GM23248 (cell line): Measurements from ENCODE around the gene KRT23. TPM values are rescaled to one million over a fixed set of nuclear protein-coding genes. Genes with fewer than 3 reads are reported as not detected.

Experiments
- DNase-seq: peaks from one replicate; pipeline ENCODE4 v3.0.0-alpha.2; 2015
- H2AFZ ChIP-seq: fragments of 200-600 bp; sonication (generic); 2 replicates; pipeline ENCODE4 v1.6.1; 2016; ENCODE audit warnings: antibody characterized with exemption
- H3F3A ChIP-seq: fragments of 200-600 bp; sonication (generic); 2 replicates; pipeline ENCODE4 v1.6.1; 2016; ENCODE audit warnings: mild to moderate bottlenecking, antibody characterized with exemption, mixed run types; ENCODE audit not compliant: insufficient read depth
- H3K27ac ChIP-seq: fragments of 200-600 bp; sonication (generic); 2 replicates; pipeline ENCODE4 v1.5.1; 2016; ENCODE audit warnings: mild to moderate bottlenecking
- H3K27me3 ChIP-seq: fragments of 200-600 bp; sonication (generic); replicated peaks from 2 replicates; pipeline ENCODE4 v1.6.1; 2016; ENCODE audit warnings: mild to moderate bottlenecking; ENCODE audit not compliant: insufficient read depth
- H3K36me3 ChIP-seq: fragments of 200-600 bp; sonication (generic); 2 replicates; pipeline ENCODE4 v1.6.1; 2016; ENCODE audit warnings: low read depth, mild to moderate bottlenecking
- H3K4me1 ChIP-seq: fragments of 200-600 bp; sonication (generic); 2 replicates; pipeline ENCODE4 v1.6.1; 2016; ENCODE audit warnings: mild to moderate bottlenecking; ENCODE audit not compliant: insufficient read depth
- H3K4me2 ChIP-seq: fragments of 200-600 bp; sonication (generic); one replicate; pipeline ENCODE4 v1.6.1; 2016; ENCODE audit warnings: mild to moderate bottlenecking; ENCODE audit not compliant: unreplicated experiment
- H3K4me3 ChIP-seq: fragments of 200-600 bp; sonication (generic); 2 replicates; pipeline ENCODE4 v1.5.1; 2016; ENCODE audit warnings: mild to moderate bottlenecking
- H3K79me2 ChIP-seq: fragments of 200-600 bp; sonication (generic); 2 replicates; pipeline ENCODE4 v1.6.1; 2016; ENCODE audit warnings: mild to moderate bottlenecking; ENCODE audit not compliant: insufficient read depth
- H3K9ac ChIP-seq: fragments of 200-600 bp; sonication (generic); 2 replicates; pipeline ENCODE4 v1.6.1; 2016; ENCODE audit warnings: mild to moderate bottlenecking
- H3K9me2 ChIP-seq: fragments of 200-600 bp; sonication (generic); 2 replicates; pipeline ENCODE4 v1.6.1; 2016; ENCODE audit warnings: mixed run types, mild to moderate bottlenecking, moderate library complexity; ENCODE audit not compliant: insufficient read depth
- H3K9me3 ChIP-seq: fragments of 200-600 bp; sonication (generic); one replicate; pipeline ENCODE4 v1.6.1; 2017; ENCODE audit warnings: low read depth
- H4K20me1 ChIP-seq: fragments of 200-600 bp; sonication (generic); 2 replicates; pipeline ENCODE4 v1.6.0; 2016; ENCODE audit not compliant: insufficient read depth
- EZH2 ChIP-seq: fragments of 200-600 bp; sonication (generic); IDR thresholded peaks from 2 replicates; pipeline ENCODE4 v1.6.1; 2018; ENCODE audit warnings: antibody characterized with exemption, mild to moderate bottlenecking; ENCODE audit not compliant: insufficient read depth, poor library complexity, severe bottlenecking
- EZH2phosphoT487 ChIP-seq: fragments of 200-600 bp; sonication (generic); IDR thresholded peaks from 2 replicates; pipeline ENCODE4 v1.6.1; 2018; ENCODE audit warnings: antibody characterized with exemption, moderate library complexity, mild to moderate bottlenecking, low read depth; ENCODE audit not compliant: insufficient read depth
- WGBS, 2 experiments: methylation state at CpG; one replicate each; pipeline ENCODE4 v1.1.6; 2015 to 2017; ENCODE audit warnings: low lambda C conversion rate in 2 of 2, low coverage in 1 of 2; ENCODE audit errors: missing lambda C conversion rate in 2 of 2; 5-methylcytosine and 5-hydroxymethylcytosine counted together
- in situ Hi-C: fragments of 300-500 bp; cut with MboI; formaldehyde crosslinking; loops from 2 replicates; pipeline ENCODE4 v1.15.0; 2020
- polyA plus RNA-seq: library from polyadenylated mRNA; unstranded; fragments of >200 nt; fragmentation: Nextera tagmentation; extraction: Ambion mirVana; gene quantifications from 2 replicates; pipeline ENCODE4 v1.2.1, GENCODE V29; 2016
- total RNA-seq: library from RNA; depleted of rRNA; stranded (reverse); fragments of >200 nt; shearing (Covaris generic); gene quantifications from 2 replicates; pipeline ENCODE4 v1.2.3, GENCODE V29; 2014; rRNA removed

KRT23 gene
- total and polyA plus RNA-seq, 2 experiments from 2014 or later: not detected

- H3K9me2 ChIP-seq: no peaks in the 10 kb centered on the region
- in situ Hi-C loops: no loop called here
- no peak for DNase-seq
- H3K9ac ChIP-seq: no peak overlapping the region
- no peaks in the 10 kb centered on the region for H4K20me1 ChIP-seq
- H3K36me3 ChIP-seq: no peaks in the 10 kb centered on the region
- TF ChIP-seq EZH2phosphoT487 (no peak), EZH2 (no peak)
- no peaks in the 10 kb centered on the region for H3K27me3 ChIP-seq
- H3K4me1 ChIP-seq: peaks cover 13% of the 10 kb centered on the region
- H3K9me3 ChIP-seq: no peaks in the 10 kb centered on the region
- H3K4me2 ChIP-seq: no peak overlapping the region
- H3K27ac ChIP-seq: no peak overlapping the region
- H3F3A ChIP-seq: peaks cover 8% of the 10 kb centered on the region; the same call in 1 of the 2 replicates
- H3K4me3 ChIP-seq: no peak overlapping the region
- no peaks in the 10 kb centered on the region for H3K79me2 ChIP-seq
- WGBS, 2 experiments: 78 to 79% methylated on average over 9 of the region's 9 CpGs
- no peak overlapping the region for H2AFZ ChIP-seq
Measured at GRCh38 chr17:40878044-40878443, 59.4 kb downstream of the KRT23 start.

- no peak overlapping the region for H3K27ac ChIP-seq
- H3K4me3 ChIP-seq: no peak overlapping the region
- H3K9me3 ChIP-seq: no peaks in the 10 kb centered on the region
- TF ChIP-seq EZH2phosphoT487: no peak
- no peak for TF ChIP-seq EZH2
- peak; percentile 27 for DNase-seq
- H2AFZ ChIP-seq: no peak overlapping the region; the same call in 1 of the 2 replicates
- H3K79me2 ChIP-seq: no peaks in the 10 kb centered on the region
- H3K27me3 ChIP-seq: no peaks in the 10 kb centered on the region
- peaks cover 17% of the 10 kb centered on the region for H3K4me1 ChIP-seq
- WGBS, 2 experiments: 88 to 96% methylated on average over 1 of the region's 1 CpG
- in situ Hi-C loops: no loop called here
- H3F3A ChIP-seq: peaks cover 8% of the 10 kb centered on the region
- no peaks in the 10 kb centered on the region for H4K20me1 ChIP-seq
- no peaks in the 10 kb centered on the region for H3K9me2 ChIP-seq
- H3K36me3 ChIP-seq: no peaks in the 10 kb centered on the region
- H3K4me2 ChIP-seq: peak overlapping the region; percentile 5
- no peak overlapping the region for H3K9ac ChIP-seq
Measured at GRCh38 chr17:40873801-40874200, 63.6 kb downstream of the KRT23 start.

GRCh38 chr17:40873255-40873654, 64.2 kb downstream of the KRT23 start:
- H3K9me3 ChIP-seq: no peaks in the 10 kb centered on the region
- no peaks in the 10 kb centered on the region for H3K36me3 ChIP-seq
- peaks cover 17% of the 10 kb centered on the region for H3K4me1 ChIP-seq
- in situ Hi-C loops: no loop called here
- H3F3A ChIP-seq: peaks cover 8% of the 10 kb centered on the region
- no peak overlapping the region for H3K4me3 ChIP-seq
- no peak for TF ChIP-seq EZH2
- TF ChIP-seq EZH2phosphoT487: no peak
- peak overlapping the region; percentile 6; the same call in 1 of the 2 replicates for H2AFZ ChIP-seq
- H3K27ac ChIP-seq: no peak overlapping the region
- no peaks in the 10 kb centered on the region for H3K9me2 ChIP-seq
- no peak overlapping the region for H3K9ac ChIP-seq
- H3K4me2 ChIP-seq: peak overlapping the region; percentile 5
- no peaks in the 10 kb centered on the region for H3K79me2 ChIP-seq
- peak; percentile 15 for DNase-seq
- no peaks in the 10 kb centered on the region for H4K20me1 ChIP-seq
- no peaks in the 10 kb centered on the region for H3K27me3 ChIP-seq

Other genes with a start within 250 kb of the KRT23 start
Only the 30 nearest of the 33 such genes appear.
- gene KRT25, start 182.3 kb downstream of the KRT23 start, total RNA-seq: not detected in 2 replicates
- not detected in 2 replicates for gene KRT25, start 182.3 kb downstream of the KRT23 start, polyA plus RNA-seq
- gene KRT26, start 165.4 kb downstream of the KRT23 start, total RNA-seq: not detected in 2 replicates
- gene KRT26, start 165.4 kb downstream of the KRT23 start, polyA plus RNA-seq: not detected in 2 replicates
- gene KRT27, start 155.1 kb downstream of the KRT23 start, total RNA-seq: not detected in 2 replicates
- gene KRT27, start 155.1 kb downstream of the KRT23 start, polyA plus RNA-seq: not detected in 2 replicates
- not detected in 2 replicates for gene KRT28, start 137.7 kb downstream of the KRT23 start, total RNA-seq
- gene KRT28, start 137.7 kb downstream of the KRT23 start, polyA plus RNA-seq: not detected in 2 replicates
- gene KRT10, start 115.0 kb downstream of the KRT23 start, total RNA-seq: 21.8 and 23.3 TPM in 2 replicates
- gene KRT10, start 115.0 kb downstream of the KRT23 start, polyA plus RNA-seq: 141 and 145 TPM in 2 replicates
- not detected in 2 replicates for gene KRT12, start 70.4 kb downstream of the KRT23 start, total RNA-seq
- not detected in 2 replicates for gene KRT12, start 70.4 kb downstream of the KRT23 start, polyA plus RNA-seq
- gene KRT20, start 52.4 kb downstream of the KRT23 start, total RNA-seq: not detected in 2 replicates
- gene KRT20, start 52.4 kb downstream of the KRT23 start, polyA plus RNA-seq: not detected in 2 replicates
- gene KRT39, start 29.3 kb upstream of the KRT23 start, total RNA-seq: not detected in 2 replicates
- gene KRT39, start 29.3 kb upstream of the KRT23 start, polyA plus RNA-seq: not detected in 2 replicates
- not detected in 2 replicates for gene KRT40, start 46.7 kb upstream of the KRT23 start, total RNA-seq
- not detected in 2 replicates for gene KRT40, start 46.7 kb upstream of the KRT23 start, polyA plus RNA-seq
- gene KRTAP3-3, start 56.5 kb upstream of the KRT23 start, total RNA-seq: not detected in 2 replicates
- not detected in 2 replicates for gene KRTAP3-3, start 56.5 kb upstream of the KRT23 start, polyA plus RNA-seq
- not detected in 2 replicates for gene KRTAP3-2, start 62.3 kb upstream of the KRT23 start, total RNA-seq
- gene KRTAP3-2, start 62.3 kb upstream of the KRT23 start, polyA plus RNA-seq: not detected in 2 replicates
- gene KRTAP3-1, start 71.5 kb upstream of the KRT23 start, total RNA-seq: not detected in 2 replicates
- not detected in 2 replicates for gene KRTAP3-1, start 71.5 kb upstream of the KRT23 start, polyA plus RNA-seq
- gene KRTAP1-5, start 89.6 kb upstream of the KRT23 start, total RNA-seq: 49.2 and 64.1 TPM in 2 replicates
- gene KRTAP1-5, start 89.6 kb upstream of the KRT23 start, polyA plus RNA-seq: 127 and 134 TPM in 2 replicates
- not detected in 2 replicates for gene KRTAP1-4, start 92.5 kb upstream of the KRT23 start, total RNA-seq
- not detected in 2 replicates for gene KRTAP1-4, start 92.5 kb upstream of the KRT23 start, polyA plus RNA-seq
- gene KRTAP1-3, start 97.2 kb upstream of the KRT23 start, total RNA-seq: not detected in 2 replicates
- gene KRTAP1-3, start 97.2 kb upstream of the KRT23 start, polyA plus RNA-seq: not detected in 2 replicates
- 1.6 and 4.2 TPM in 2 replicates for gene KRTAP1-1, start 103.8 kb upstream of the KRT23 start, total RNA-seq
- 2.6 and 3.3 TPM in 2 replicates for gene KRTAP1-1, start 103.8 kb upstream of the KRT23 start, polyA plus RNA-seq
- gene KRTAP2-1, start 109.7 kb upstream of the KRT23 start, total RNA-seq: not detected in 2 replicates
- not detected in 2 replicates for gene KRTAP2-1, start 109.7 kb upstream of the KRT23 start, polyA plus RNA-seq
- not detected in 2 replicates for gene KRTAP2-2, start 117.6 kb upstream of the KRT23 start, total RNA-seq
- gene KRTAP2-2, start 117.6 kb upstream of the KRT23 start, polyA plus RNA-seq: 0.51 and 0.74 TPM in 2 replicates
- gene KRTAP2-3, start 122.5 kb upstream of the KRT23 start, total RNA-seq: 0.38 and 13.4 TPM in 2 replicates
- gene KRTAP2-3, start 122.5 kb upstream of the KRT23 start, polyA plus RNA-seq: 54.3 and 55.2 TPM in 2 replicates
- not detected in 2 replicates for gene KRTAP2-4, start 128.2 kb upstream of the KRT23 start, total RNA-seq
- gene KRTAP2-4, start 128.2 kb upstream of the KRT23 start, polyA plus RNA-seq: not detected in 2 replicates
- not detected in 2 replicates for gene KRTAP4-7, start 146.5 kb upstream of the KRT23 start, total RNA-seq
- gene KRTAP4-7, start 146.5 kb upstream of the KRT23 start, polyA plus RNA-seq: not detected in 2 replicates
- gene KRTAP4-8, start 160.5 kb upstream of the KRT23 start, total RNA-seq: not detected in 2 replicates
- gene KRTAP4-8, start 160.5 kb upstream of the KRT23 start, polyA plus RNA-seq: 0.20 TPM in 1 of 2 replicates, not detected in the other
- not detected in 2 replicates for gene KRTAP4-16, start 164.6 kb upstream of the KRT23 start, total RNA-seq
- not detected in 2 replicates for gene KRTAP4-16, start 164.6 kb upstream of the KRT23 start, polyA plus RNA-seq
- gene KRTAP4-9, start 167.7 kb upstream of the KRT23 start, total RNA-seq: not detected in 2 replicates
- gene KRTAP4-9, start 167.7 kb upstream of the KRT23 start, polyA plus RNA-seq: 0.49 and 0.51 TPM in 2 replicates
- not detected in 2 replicates for gene KRTAP4-11, start 180.7 kb upstream of the KRT23 start, total RNA-seq
- 0.29 TPM in 1 of 2 replicates, not detected in the other for gene KRTAP4-11, start 180.7 kb upstream of the KRT23 start, polyA plus RNA-seq
- not detected in 2 replicates for gene KRTAP4-12, start 186.5 kb upstream of the KRT23 start, total RNA-seq
- gene KRTAP4-12, start 186.5 kb upstream of the KRT23 start, polyA plus RNA-seq: 1.7 and 1.8 TPM in 2 replicates
- not detected in 2 replicates for gene KRTAP4-6, start 202.9 kb upstream of the KRT23 start, total RNA-seq
- gene KRTAP4-6, start 202.9 kb upstream of the KRT23 start, polyA plus RNA-seq: not detected in 2 replicates
- gene KRTAP4-5, start 212.2 kb upstream of the KRT23 start, total RNA-seq: not detected in 2 replicates
- not detected in 2 replicates for gene KRTAP4-5, start 212.2 kb upstream of the KRT23 start, polyA plus RNA-seq
- not detected in 2 replicates for gene KRTAP4-4, start 223.1 kb upstream of the KRT23 start, total RNA-seq
- gene KRTAP4-4, start 223.1 kb upstream of the KRT23 start, polyA plus RNA-seq: not detected in 2 replicates
- gene KRTAP4-3, start 230.6 kb upstream of the KRT23 start, total RNA-seq: not detected in 2 replicates
- not detected in 2 replicates for gene KRTAP4-3, start 230.6 kb upstream of the KRT23 start, polyA plus RNA-seq